Panc1 (cell line): ENCODE measurements around the gene FKBP7. TPM values are rescaled to one million over a fixed set of nuclear protein-coding genes. Genes with fewer than 3 reads are reported as not detected.

Experiments
- ATAC-seq: fragments of 200-7000 bp; cut with Tn5 transposase; 2 replicates; pipeline ENCODE4 v1.9.1; 2020; ENCODE audit warnings: mild to moderate bottlenecking, moderate library complexity
- BruUV-seq: library from RNA; stranded (reverse); fragments of 400-500 nt; replicated peaks from 2 replicates; lab custom pipeline; 2021; lab: Mats Ljungman, UMichigan
- CTCF ChIA-PET: fragments of 300-600 bp; sonication (Branson Sonifier 250); formaldehyde crosslinking; loops from one replicate; lab custom pipeline; 2022; ENCODE audit warnings: antibody characterized with exemption; lab: Charles Lee
- POLR2A ChIA-PET: fragments of 300-600 bp; sonication (Branson Sonifier 250); formaldehyde crosslinking; loops from one replicate; lab custom pipeline; 2022; ENCODE audit warnings: antibody characterized with exemption; lab: Charles Lee
- DNase-seq: peaks from one replicate; pipeline ENCODE4 v3.0.0-alpha.2; 2010; ENCODE audit warnings: low read depth, low spot score
- H3K27ac ChIP-seq: 2 replicates; pipeline ENCODE4 v1.5.1; 2011; ENCODE audit warnings: mild to moderate bottlenecking, low read length, inconsistent platforms
- H3K27me3 ChIP-seq: fragments of 200-500 bp; sonication (Bioruptor generic); 2 replicates; pipeline ENCODE4 v1.6.0; 2014; ENCODE audit warnings: low read length, inconsistent platforms; ENCODE audit not compliant: control insufficient read depth, insufficient read depth
- H3K36me3 ChIP-seq: fragments of 200-500 bp; sonication (Bioruptor generic); 2 replicates; pipeline ENCODE4 v1.5.1; 2014; ENCODE audit warnings: inconsistent platforms, mild to moderate bottlenecking, low read length, moderate library complexity; ENCODE audit not compliant: control insufficient read depth, insufficient read depth
- H3K4me1 ChIP-seq: 2 replicates; pipeline ENCODE4 v1.5.1; 2011; ENCODE audit warnings: inconsistent platforms, mild to moderate bottlenecking, low read length, moderate library complexity; ENCODE audit not compliant: control insufficient read depth, insufficient read depth
- H3K4me3 ChIP-seq, 2 experiments: 2 replicates each; pipeline ENCODE4 v1.5.1; 2011 to 2012; ENCODE audit warnings: low read depth in 2 of 2, low read length in 2 of 2, mild to moderate bottlenecking in 2 of 2, inconsistent platforms in 1 of 2, moderate library complexity in 1 of 2
- H3K9me3 ChIP-seq: fragments of 200-500 bp; sonication (Bioruptor generic); 2 replicates; pipeline ENCODE4 v1.5.1; 2014; ENCODE audit warnings: low read depth, mild to moderate bottlenecking, inconsistent platforms, low read length, moderate library complexity; ENCODE audit not compliant: control insufficient read depth, insufficient read depth
- POLR2AphosphoS5 ChIP-seq: IDR thresholded peaks from 2 replicates; pipeline ENCODE4 v1.6.1; 2012; ENCODE audit warnings: mild to moderate bottlenecking, low read depth, low read length, moderate library complexity
- SIN3A ChIP-seq: IDR thresholded peaks from 2 replicates; pipeline ENCODE4 v1.6.1; 2012; ENCODE audit warnings: low read depth, mild to moderate bottlenecking, low read length, moderate library complexity, borderline replicate concordance; ENCODE audit not compliant: insufficient read depth
- TCF7L2 ChIP-seq: IDR thresholded peaks from 2 replicates; pipeline ENCODE4 v1.6.1; 2011; ENCODE audit warnings: mild to moderate bottlenecking, low read depth, low read length, inconsistent platforms
- in situ Hi-C: cut with HindIII; loops from 2 replicates; pipeline ENCODE4 v1.10.0; 2016; ENCODE audit warnings: low sequenced_read_pairs, low pct_unique_long_range_greater_than_20kb
- intact Hi-C: fragments of 100-400 bp; cut with micrococcal nuclease; formaldehyde crosslinking; loops from one replicate; pipeline ENCODE4 v1.10.0; 2022; ENCODE audit not compliant: unreplicated experiment
- total RNA-seq: library from RNA; stranded (reverse); gene quantifications from one replicate; pipeline ENCODE4 v1.2.1, GENCODE V29; 2021; ENCODE audit not compliant: unreplicated experiment
- TF ChIP-seq, protein P1 (sequence below): fragments of 450-650 bp; IDR thresholded peaks from 2 replicates; pipeline ENCODE4 v1.5.1; 2017; ENCODE audit warnings: mild to moderate bottlenecking
- TF ChIP-seq, protein P2 (sequence below), 2 experiments: IDR thresholded peaks; 2 replicates each; pipeline ENCODE4 v1.6.1; 2011 to 2012; ENCODE audit warnings: low read depth in 2 of 2, control low read depth in 1 of 2, low read length in 1 of 2, mild to moderate bottlenecking in 1 of 2, moderate library complexity in 1 of 2; ENCODE audit not compliant: insufficient read depth in 1 of 2

FKBP7 gene
- total RNA-seq, 1 experiment from 2014 or later, result 1.8 TPM

DNA sequence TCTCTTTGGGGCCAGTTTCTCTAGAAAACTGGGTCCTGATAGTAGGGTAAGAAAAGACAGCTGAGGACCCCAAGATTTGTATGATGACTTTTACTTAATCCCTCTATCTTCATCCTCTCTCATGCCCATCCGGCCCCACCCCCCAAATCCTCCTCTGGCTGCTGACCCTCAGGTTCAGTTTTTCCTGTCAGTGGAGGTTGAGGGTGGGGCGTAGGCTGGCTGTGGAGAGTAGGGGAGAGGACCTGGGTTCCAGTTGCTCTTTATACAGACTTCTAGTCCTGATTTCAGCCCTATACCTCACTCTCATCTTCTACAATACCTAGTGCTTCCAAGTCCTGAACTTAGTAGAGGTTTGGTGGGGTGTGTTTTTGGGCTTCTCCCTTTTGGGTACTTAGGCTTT is 30.2 kb upstream of the FKBP7 start:
- ChIA-PET CTCF (no interaction called here), POLR2A (no interaction called here)
- H3K9me3 ChIP-seq, result no peaks in the 10 kb centered on the region
- DNase-seq, result no peak
- no peak for ATAC-seq
- no peak overlapping the region for H3K27ac ChIP-seq
- TF ChIP-seq, protein P1, sequence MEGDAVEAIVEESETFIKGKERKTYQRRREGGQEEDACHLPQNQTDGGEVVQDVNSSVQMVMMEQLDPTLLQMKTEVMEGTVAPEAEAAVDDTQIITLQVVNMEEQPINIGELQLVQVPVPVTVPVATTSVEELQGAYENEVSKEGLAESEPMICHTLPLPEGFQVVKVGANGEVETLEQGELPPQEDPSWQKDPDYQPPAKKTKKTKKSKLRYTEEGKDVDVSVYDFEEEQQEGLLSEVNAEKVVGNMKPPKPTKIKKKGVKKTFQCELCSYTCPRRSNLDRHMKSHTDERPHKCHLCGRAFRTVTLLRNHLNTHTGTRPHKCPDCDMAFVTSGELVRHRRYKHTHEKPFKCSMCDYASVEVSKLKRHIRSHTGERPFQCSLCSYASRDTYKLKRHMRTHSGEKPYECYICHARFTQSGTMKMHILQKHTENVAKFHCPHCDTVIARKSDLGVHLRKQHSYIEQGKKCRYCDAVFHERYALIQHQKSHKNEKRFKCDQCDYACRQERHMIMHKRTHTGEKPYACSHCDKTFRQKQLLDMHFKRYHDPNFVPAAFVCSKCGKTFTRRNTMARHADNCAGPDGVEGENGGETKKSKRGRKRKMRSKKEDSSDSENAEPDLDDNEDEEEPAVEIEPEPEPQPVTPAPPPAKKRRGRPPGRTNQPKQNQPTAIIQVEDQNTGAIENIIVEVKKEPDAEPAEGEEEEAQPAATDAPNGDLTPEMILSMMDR, result no peak
- TF ChIP-seq TCF7L2 (no peak), SIN3A (no peak), POLR2AphosphoS5 (no peak)
- TF ChIP-seq, protein P2, sequence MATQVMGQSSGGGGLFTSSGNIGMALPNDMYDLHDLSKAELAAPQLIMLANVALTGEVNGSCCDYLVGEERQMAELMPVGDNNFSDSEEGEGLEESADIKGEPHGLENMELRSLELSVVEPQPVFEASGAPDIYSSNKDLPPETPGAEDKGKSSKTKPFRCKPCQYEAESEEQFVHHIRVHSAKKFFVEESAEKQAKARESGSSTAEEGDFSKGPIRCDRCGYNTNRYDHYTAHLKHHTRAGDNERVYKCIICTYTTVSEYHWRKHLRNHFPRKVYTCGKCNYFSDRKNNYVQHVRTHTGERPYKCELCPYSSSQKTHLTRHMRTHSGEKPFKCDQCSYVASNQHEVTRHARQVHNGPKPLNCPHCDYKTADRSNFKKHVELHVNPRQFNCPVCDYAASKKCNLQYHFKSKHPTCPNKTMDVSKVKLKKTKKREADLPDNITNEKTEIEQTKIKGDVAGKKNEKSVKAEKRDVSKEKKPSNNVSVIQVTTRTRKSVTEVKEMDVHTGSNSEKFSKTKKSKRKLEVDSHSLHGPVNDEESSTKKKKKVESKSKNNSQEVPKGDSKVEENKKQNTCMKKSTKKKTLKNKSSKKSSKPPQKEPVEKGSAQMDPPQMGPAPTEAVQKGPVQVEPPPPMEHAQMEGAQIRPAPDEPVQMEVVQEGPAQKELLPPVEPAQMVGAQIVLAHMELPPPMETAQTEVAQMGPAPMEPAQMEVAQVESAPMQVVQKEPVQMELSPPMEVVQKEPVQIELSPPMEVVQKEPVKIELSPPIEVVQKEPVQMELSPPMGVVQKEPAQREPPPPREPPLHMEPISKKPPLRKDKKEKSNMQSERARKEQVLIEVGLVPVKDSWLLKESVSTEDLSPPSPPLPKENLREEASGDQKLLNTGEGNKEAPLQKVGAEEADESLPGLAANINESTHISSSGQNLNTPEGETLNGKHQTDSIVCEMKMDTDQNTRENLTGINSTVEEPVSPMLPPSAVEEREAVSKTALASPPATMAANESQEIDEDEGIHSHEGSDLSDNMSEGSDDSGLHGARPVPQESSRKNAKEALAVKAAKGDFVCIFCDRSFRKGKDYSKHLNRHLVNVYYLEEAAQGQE (IDR thresholded peaks at IDR 0.05; ENCODE audit: insufficient read depth in 1 of 2, low read depth in 2 of 2, low read length in 1 of 2), result no peak
- no peaks in the 10 kb centered on the region for H3K4me1 ChIP-seq
- in situ Hi-C loops, result no loop called here
- no TSS peak for BruUV-seq
- H3K36me3 ChIP-seq, result peaks cover 5% of the 10 kb centered on the region
- no peaks in the 10 kb centered on the region for H3K27me3 ChIP-seq
- no peak overlapping the region for H3K4me3 ChIP-seq
- intact Hi-C loops, result no loop called here

DNA sequence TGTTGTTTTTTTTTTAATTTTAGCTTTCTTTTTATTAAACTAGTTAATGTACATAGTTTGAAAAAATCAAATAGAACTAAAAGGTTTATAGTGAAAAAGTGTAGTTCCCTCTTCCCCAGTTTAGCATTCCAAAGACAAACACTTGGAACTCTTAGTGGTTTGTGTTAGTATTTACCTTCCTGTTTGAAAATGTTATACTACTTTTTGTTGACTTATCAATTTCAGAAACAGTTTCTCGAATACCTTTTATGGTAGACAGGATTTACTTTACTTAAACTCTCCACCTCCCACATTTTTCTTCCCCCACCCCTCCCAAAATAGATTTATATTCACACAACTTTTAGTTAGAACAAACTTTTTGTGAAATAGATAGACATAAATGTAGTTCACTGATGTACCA is 28.5 kb upstream of the FKBP7 start:
- POLR2A ChIA-PET, result interaction anchor here (0.6 kb wide), 1 partner anchor 14 kb away, joined by 3 read pairs; no protein-coding TSS in a partner anchor

More for the DNA sequence above, 28.5 kb upstream of the FKBP7 start:
- CTCF ChIA-PET, result no interaction called here
- BruUV-seq, result no TSS peak
- Histone ChIP-seq H3K27me3 (no peaks in the 10 kb centered on the region), H3K4me3 (no peak overlapping the region), H3K27ac (no peak overlapping the region), H3K36me3 (peaks cover 12% of the 10 kb centered on the region), H3K9me3 (no peaks in the 10 kb centered on the region), H3K4me1 (no peaks in the 10 kb centered on the region)
- ATAC-seq (no peak), DNase-seq (no peak)
- in situ Hi-C loops (no loop called here), intact Hi-C loops (no loop called here)
- no peak for TF ChIP-seq SIN3A
- TF ChIP-seq, protein P2 (IDR thresholded peaks at IDR 0.05; ENCODE audit: insufficient read depth in 1 of 2, low read depth in 2 of 2, low read length in 1 of 2), result no peak
- TF ChIP-seq POLR2AphosphoS5, result no peak
- no peak for TF ChIP-seq TCF7L2
- TF ChIP-seq, protein P1, result no peak
